ENCODE results near the gene ST3GAL3.

The ST3GAL3 gene

DNA sequence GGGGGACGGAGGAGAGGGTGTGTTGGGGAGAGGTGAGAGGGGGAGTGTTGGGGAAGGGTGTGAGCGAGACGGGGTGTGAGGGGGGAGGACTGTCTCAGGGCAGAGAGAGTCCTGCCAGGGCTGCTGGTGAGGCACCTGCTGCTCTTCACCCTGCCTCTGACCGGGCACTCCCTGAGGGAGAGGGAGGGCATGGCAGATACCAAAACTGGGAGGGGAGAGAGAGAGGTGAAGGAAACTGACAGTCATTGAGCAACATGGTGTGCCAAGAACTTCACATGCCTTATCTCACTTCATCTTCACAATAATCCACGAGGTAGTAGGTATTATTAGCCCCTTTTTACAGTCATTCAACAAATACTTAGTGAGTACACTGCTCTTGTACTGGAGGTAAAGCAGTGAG, 164.9 kb downstream of the ST3GAL3 start:
- H3K9me3 ChIP-seq (ENCODE audit: control insufficient read depth, low read length), result no peaks in the 10 kb centered on the region
- no peak overlapping the region for H4K8ac ChIP-seq (ENCODE audit: low read length)
- H2BK5ac ChIP-seq (ENCODE audit: low read depth, low read length, poor library complexity, severe bottlenecking), result no peak overlapping the region
- no peak overlapping the region for H3K9ac ChIP-seq (ENCODE audit: low read length)
- DNase-seq, result no peak
- no peak overlapping the region for H3K27ac ChIP-seq (ENCODE audit: low read length, poor library complexity, severe bottlenecking)
- H3K4me3 ChIP-seq (ENCODE audit: insufficient read depth in 1 of 2, low read depth in 1 of 2, low read length in 2 of 2), result no peak overlapping the region
- H2BK120ac ChIP-seq (ENCODE audit: low read depth, low read length), result no peak overlapping the region
- peaks cover 3% of the 10 kb centered on the region for H3K4me1 ChIP-seq (ENCODE audit: control insufficient read depth, insufficient read depth, low read depth, low read length)
- H3K4me2 ChIP-seq (ENCODE audit: low read length, poor library complexity, severe bottlenecking), result no peak overlapping the region
- H2AFZ ChIP-seq (ENCODE audit: low read depth, low read length), result no peak overlapping the region
- H2BK15ac ChIP-seq (ENCODE audit: low read depth, poor library complexity, severe bottlenecking), result no peak overlapping the region
- H4K91ac ChIP-seq (ENCODE audit: low read length), result no peak overlapping the region
- no peak overlapping the region for H3K23ac ChIP-seq (ENCODE audit: low read length in 2 of 2)
- H3K36me3 ChIP-seq (ENCODE audit: control insufficient read depth in 1 of 2, insufficient read depth in 2 of 2, low read depth in 1 of 2, low read length in 2 of 2), result peaks cover 0 to 4% of the 10 kb centered on the region in 2 experiments
- no peak overlapping the region for H3K14ac ChIP-seq (ENCODE audit: low read length in 2 of 2)
- H3K79me1 ChIP-seq (replicated peaks; ENCODE audit: low read length, poor library complexity, severe bottlenecking), result peaks cover 13% of the 10 kb centered on the region
- H2AK5ac ChIP-seq (ENCODE audit: low read length, severe bottlenecking), result no peak overlapping the region
- H3K18ac ChIP-seq (ENCODE audit: low read depth in 1 of 2, low read length in 2 of 2), result no peak overlapping the region
- no peak overlapping the region for H2BK12ac ChIP-seq (ENCODE audit: low read length in 2 of 2)
- WGBS, result 100% methylated on average over 2 of the region's 5 CpGs
- no peak overlapping the region for H3K4ac ChIP-seq (ENCODE audit: low read depth in 1 of 2, low read length in 2 of 2)
- peaks cover 0 to 11% of the 10 kb centered on the region in 2 experiments for H3K27me3 ChIP-seq (ENCODE audit: control insufficient read depth in 1 of 2, insufficient read depth in 1 of 2, low read length in 2 of 2)

- no peak overlapping the region for H4K8ac ChIP-seq (ENCODE audit: low read length)
- H2AFZ ChIP-seq (ENCODE audit: low read depth, low read length), result no peak overlapping the region
- H4K91ac ChIP-seq (ENCODE audit: low read length), result no peak overlapping the region
- no peak overlapping the region for H2BK15ac ChIP-seq (ENCODE audit: low read depth, poor library complexity, severe bottlenecking)
- H3K23ac ChIP-seq (ENCODE audit: low read length in 2 of 2), result no peak overlapping the region
- H2AK5ac ChIP-seq (ENCODE audit: low read length, severe bottlenecking), result no peak overlapping the region
- H2BK5ac ChIP-seq (ENCODE audit: low read depth, low read length, poor library complexity, severe bottlenecking), result no peak overlapping the region
- no peaks in the 10 kb centered on the region for H3K9me3 ChIP-seq (ENCODE audit: control insufficient read depth, low read length)
- H3K27me3 ChIP-seq (ENCODE audit: control insufficient read depth in 1 of 2, insufficient read depth in 1 of 2, low read length in 2 of 2), result peaks cover 0 to 13% of the 10 kb centered on the region in 2 experiments
- no peak overlapping the region for H3K14ac ChIP-seq (ENCODE audit: low read length in 2 of 2)
- H3K4me2 ChIP-seq (ENCODE audit: low read length, poor library complexity, severe bottlenecking), result no peak overlapping the region
- H2BK12ac ChIP-seq (ENCODE audit: low read length in 2 of 2), result no peak overlapping the region
- H3K36me3 ChIP-seq (ENCODE audit: control insufficient read depth in 1 of 2, insufficient read depth in 2 of 2, low read depth in 1 of 2, low read length in 2 of 2), result peaks cover 0 to 4% of the 10 kb centered on the region in 2 experiments
- peaks cover 7% of the 10 kb centered on the region for H3K79me1 ChIP-seq (replicated peaks; ENCODE audit: low read length, poor library complexity, severe bottlenecking)
- no peak overlapping the region for H3K4ac ChIP-seq (ENCODE audit: low read depth in 1 of 2, low read length in 2 of 2)
- H3K27ac ChIP-seq (ENCODE audit: low read length, poor library complexity, severe bottlenecking), result no peak overlapping the region
- no peak for DNase-seq
- H3K9ac ChIP-seq (ENCODE audit: low read length), result no peak overlapping the region
- peaks cover 3% of the 10 kb centered on the region for H3K4me1 ChIP-seq (ENCODE audit: control insufficient read depth, insufficient read depth, low read depth, low read length)
- no peak overlapping the region for H3K18ac ChIP-seq (ENCODE audit: low read depth in 1 of 2, low read length in 2 of 2)
- H3K4me3 ChIP-seq (ENCODE audit: insufficient read depth in 1 of 2, low read depth in 1 of 2, low read length in 2 of 2), result no peak overlapping the region
- H2BK120ac ChIP-seq (ENCODE audit: low read depth, low read length), result no peak overlapping the region
Observed at GRCh38 chr1:43873851-43874250, 166.5 kb downstream of the ST3GAL3 start.

DNA sequence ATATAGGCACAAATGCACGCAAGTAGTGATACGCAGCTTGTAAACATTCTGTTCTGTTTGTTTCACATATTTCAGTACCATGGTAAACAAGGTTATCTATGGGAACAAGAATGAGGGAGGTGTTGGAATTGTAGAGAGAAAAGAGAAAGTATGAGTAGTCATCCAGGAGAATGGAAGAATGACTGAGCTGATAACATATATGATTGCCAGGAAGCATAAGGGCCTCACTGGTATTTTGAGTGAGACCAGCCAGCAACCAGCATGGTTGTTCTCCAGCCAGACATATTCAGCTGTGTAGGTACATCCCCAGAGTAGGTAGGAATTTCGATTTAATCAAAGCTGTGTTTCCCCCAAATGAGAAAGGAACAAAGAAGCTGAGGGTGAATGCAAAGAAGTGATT, 167.4 kb downstream of the ST3GAL3 start:
- 98% methylated on average over 3 of the region's 3 CpGs for WGBS
- Histone ChIP-seq H3K23ac (ENCODE audit: low read length in 2 of 2) (no peak overlapping the region), H3K4me1 (ENCODE audit: control insufficient read depth, insufficient read depth, low read depth, low read length) (peaks cover 4% of the 10 kb centered on the region), H2AFZ (ENCODE audit: low read depth, low read length) (no peak overlapping the region), H3K9ac (ENCODE audit: low read length) (no peak overlapping the region), H4K8ac (ENCODE audit: low read length) (no peak overlapping the region), H2AK5ac (ENCODE audit: low read length, severe bottlenecking) (no peak overlapping the region), H3K4me3 (ENCODE audit: insufficient read depth in 1 of 2, low read depth in 1 of 2, low read length in 2 of 2) (no peak overlapping the region), H2BK15ac (ENCODE audit: low read depth, poor library complexity, severe bottlenecking) (no peak overlapping the region), H3K14ac (ENCODE audit: low read length in 2 of 2) (no peak overlapping the region), H3K4me2 (ENCODE audit: low read length, poor library complexity, severe bottlenecking) (no peak overlapping the region), H2BK12ac (ENCODE audit: low read length in 2 of 2) (no peak overlapping the region), H3K36me3 (ENCODE audit: control insufficient read depth in 1 of 2, insufficient read depth in 2 of 2, low read depth in 1 of 2, low read length in 2 of 2) (peaks cover 2 to 4% of the 10 kb centered on the region in 2 experiments), H2BK5ac (ENCODE audit: low read depth, low read length, poor library complexity, severe bottlenecking) (no peak overlapping the region), H3K18ac (ENCODE audit: low read depth in 1 of 2, low read length in 2 of 2) (no peak overlapping the region), H3K4ac (ENCODE audit: low read depth in 1 of 2, low read length in 2 of 2) (no peak overlapping the region), H2BK120ac (ENCODE audit: low read depth, low read length) (no peak overlapping the region), H3K9me3 (ENCODE audit: control insufficient read depth, low read length) (no peaks in the 10 kb centered on the region), H3K27me3 (ENCODE audit: control insufficient read depth in 1 of 2, insufficient read depth in 1 of 2, low read length in 2 of 2) (peaks cover 0 to 7% of the 10 kb centered on the region in 2 experiments), H4K91ac (ENCODE audit: low read length) (no peak overlapping the region), H3K27ac (ENCODE audit: low read length, poor library complexity, severe bottlenecking) (no peak overlapping the region), H3K79me1 (replicated peaks; ENCODE audit: low read length, poor library complexity, severe bottlenecking) (peaks cover 5% of the 10 kb centered on the region)
- DNase-seq, result no peak

DNA sequence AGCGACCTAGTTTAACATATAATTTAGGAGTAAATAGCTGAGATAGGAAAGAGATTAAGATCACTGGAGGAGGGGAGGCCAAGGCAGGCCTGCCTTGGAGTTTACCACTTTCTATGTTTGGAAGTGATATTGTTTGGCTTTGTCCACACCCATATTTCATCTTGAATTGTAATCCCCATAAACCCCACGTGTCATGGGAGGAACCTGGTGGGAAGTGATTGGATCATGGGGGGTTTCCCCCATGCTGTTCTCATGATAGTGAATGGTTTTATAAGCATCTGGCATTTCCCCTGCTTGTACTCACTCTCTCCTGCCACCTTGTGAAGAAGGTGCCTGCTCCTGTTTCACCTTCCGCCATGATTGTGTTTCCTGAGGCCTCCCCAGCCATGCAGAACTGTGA, 168.0 kb downstream of the ST3GAL3 start:
- no peak overlapping the region for H2BK12ac ChIP-seq (ENCODE audit: low read length in 2 of 2)
- no peak overlapping the region for H3K4ac ChIP-seq (ENCODE audit: low read depth in 1 of 2, low read length in 2 of 2)
- peaks cover 2% of the 10 kb centered on the region for H3K79me1 ChIP-seq (replicated peaks; ENCODE audit: low read length, poor library complexity, severe bottlenecking)
- no peak overlapping the region for H3K27ac ChIP-seq (ENCODE audit: low read length, poor library complexity, severe bottlenecking)
- 86% methylated on average over 2 of the region's 3 CpGs for WGBS
- H2AFZ ChIP-seq (ENCODE audit: low read depth, low read length), result no peak overlapping the region
- H4K91ac ChIP-seq (ENCODE audit: low read length), result no peak overlapping the region
- no peak for DNase-seq
- no peak overlapping the region for H3K4me3 ChIP-seq (ENCODE audit: insufficient read depth in 1 of 2, low read depth in 1 of 2, low read length in 2 of 2)
- no peak overlapping the region for H3K18ac ChIP-seq (ENCODE audit: low read depth in 1 of 2, low read length in 2 of 2)
- no peak overlapping the region for H2BK15ac ChIP-seq (ENCODE audit: low read depth, poor library complexity, severe bottlenecking)
- H3K23ac ChIP-seq (ENCODE audit: low read length in 2 of 2), result no peak overlapping the region
- H3K9ac ChIP-seq (ENCODE audit: low read length), result no peak overlapping the region
- no peak overlapping the region for H3K14ac ChIP-seq (ENCODE audit: low read length in 2 of 2)
- H2BK5ac ChIP-seq (ENCODE audit: low read depth, low read length, poor library complexity, severe bottlenecking), result no peak overlapping the region
- no peaks in the 10 kb centered on the region for H3K9me3 ChIP-seq (ENCODE audit: control insufficient read depth, low read length)
- no peak overlapping the region for H4K8ac ChIP-seq (ENCODE audit: low read length)
- H2BK120ac ChIP-seq (ENCODE audit: low read depth, low read length), result no peak overlapping the region
- peaks cover 4% of the 10 kb centered on the region for H3K4me1 ChIP-seq (ENCODE audit: control insufficient read depth, insufficient read depth, low read depth, low read length)
- no peak overlapping the region for H2AK5ac ChIP-seq (ENCODE audit: low read length, severe bottlenecking)
- peaks cover 6 to 10% of the 10 kb centered on the region in 2 experiments for H3K36me3 ChIP-seq (ENCODE audit: control insufficient read depth in 1 of 2, insufficient read depth in 2 of 2, low read depth in 1 of 2, low read length in 2 of 2)
- H3K27me3 ChIP-seq (ENCODE audit: control insufficient read depth in 1 of 2, insufficient read depth in 1 of 2, low read length in 2 of 2), result peaks cover 0 to 4% of the 10 kb centered on the region in 2 experiments
- H3K4me2 ChIP-seq (ENCODE audit: low read length, poor library complexity, severe bottlenecking), result no peak overlapping the region

All from mesenchymal stem cell (in vitro differentiated cells and primary cell).